Large intestine (tissue), 3 donors: ENCODE measurements around the gene GLS2. TPM values are rescaled to one million over a fixed set of nuclear protein-coding genes. Genes with fewer than 3 reads are reported as not detected.

Source experiments
- DNase-seq, 2 donors: peaks; one replicate each; pipeline versions ENCODE4 v3.0.0 to v3.0.0-alpha.2; 2013
- H3K27ac ChIP-seq: one replicate; pipeline ENCODE4 v1.5.1; 2013; ENCODE audit warnings: low read length
- H3K27me3 ChIP-seq: 2 replicates; pipeline ENCODE4 v1.6.1; 2013; ENCODE audit warnings: low read length; ENCODE audit not compliant: control insufficient read depth, insufficient read depth
- H3K36me3 ChIP-seq: 2 replicates; pipeline ENCODE4 v1.6.1; 2013; ENCODE audit warnings: low read length; ENCODE audit not compliant: control insufficient read depth, insufficient read depth
- H3K4me1 ChIP-seq: one replicate; pipeline ENCODE4 v1.6.1; 2013; ENCODE audit warnings: low read length; ENCODE audit not compliant: control insufficient read depth, insufficient read depth
- H3K4me3 ChIP-seq: one replicate; pipeline ENCODE4 v1.5.1; 2013; ENCODE audit warnings: low read length
- H3K9me3 ChIP-seq: one replicate; pipeline ENCODE4 v1.6.1; 2013; ENCODE audit warnings: mild to moderate bottlenecking, low read depth, low read length, moderate library complexity; ENCODE audit not compliant: control insufficient read depth
- WGBS: methylation state at CpG from one replicate; pipeline ENCODE4 v1.1.5; 2013; ENCODE audit warnings: low lambda C conversion rate; ENCODE audit not compliant: insufficient coverage; 5-methylcytosine and 5-hydroxymethylcytosine counted together
- polyA plus RNA-seq: library from polyadenylated mRNA; unstranded; fragments of 120-200 nt; gene quantifications from one replicate; pipeline ENCODE4 v1.2.1, GENCODE V29; 2013

GLS2 gene
- polyA plus RNA-seq, 1 donor: 1.5 TPM

- no CpG with 5 or more reads among the region's 19 CpGs for WGBS
Measured at GRCh38 chr12:56469007-56469930, 18.7 kb downstream of the GLS2 start.

GRCh38 chr12:56468216-56469006 lies 19.6 kb downstream of the GLS2 start, which contains the start of gene SPRYD4:
Gene SPRYD4, plus strand, starts transcription at chr12:56468578. Its CDS starts 14 bp downstream, at chr12:56468592.
- H3K4me3 ChIP-seq: peak within 1 kb of the TSS; percentile 72
- 0% methylated on average over 1 of the region's 43 CpGs for WGBS
- peak within 1 kb of the TSS; percentile 97 for H3K27ac ChIP-seq
- H3K36me3 ChIP-seq: peaks cover 15% of the 10 kb centered on the region
- H3K27me3 ChIP-seq: no peaks in the 10 kb centered on the region
- H3K4me1 ChIP-seq: peaks cover 8% of the 10 kb centered on the region
- no peaks in the 10 kb centered on the region for H3K9me3 ChIP-seq
- DNase-seq: peak; percentile 92 to 94

More at GRCh38 chr12:56469007-56469930, 18.7 kb downstream of the GLS2 start:
- Histone ChIP-seq H3K4me3 (peak overlapping the region; percentile 72), H3K9me3 (no peaks in the 10 kb centered on the region), H3K36me3 (peaks cover 16% of the 10 kb centered on the region), H3K27me3 (no peaks in the 10 kb centered on the region), H3K27ac (peak overlapping the region; percentile 97), H3K4me1 (peaks cover 8% of the 10 kb centered on the region)
- no peak for DNase-seq

DNA sequence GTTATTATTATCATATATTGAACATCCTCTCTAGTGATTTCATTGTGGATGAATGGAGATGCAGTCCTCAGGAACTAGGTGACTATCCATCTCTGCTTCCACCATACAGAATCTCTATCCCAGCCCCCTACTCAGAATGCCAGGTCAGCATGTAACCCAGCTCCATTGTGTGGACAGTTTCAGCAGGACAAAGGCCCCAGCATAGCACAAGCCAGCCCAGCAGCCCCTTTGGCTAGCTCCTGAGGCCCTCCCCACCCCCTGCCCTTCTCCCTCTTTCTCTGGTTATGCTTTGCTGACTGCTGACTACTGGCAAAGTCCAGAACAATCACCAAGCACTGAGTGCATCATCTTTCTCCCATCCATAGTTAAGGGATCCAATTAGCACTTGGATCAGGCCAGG lies 25.4 kb downstream of the GLS2 start:
- Histone ChIP-seq H3K27me3 (no peaks in the 10 kb centered on the region), H3K9me3 (no peaks in the 10 kb centered on the region), H3K4me3 (no peak overlapping the region), H3K27ac (no peak overlapping the region), H3K36me3 (no peaks in the 10 kb centered on the region), H3K4me1 (no peaks in the 10 kb centered on the region)
- no peak for DNase-seq

DNA sequence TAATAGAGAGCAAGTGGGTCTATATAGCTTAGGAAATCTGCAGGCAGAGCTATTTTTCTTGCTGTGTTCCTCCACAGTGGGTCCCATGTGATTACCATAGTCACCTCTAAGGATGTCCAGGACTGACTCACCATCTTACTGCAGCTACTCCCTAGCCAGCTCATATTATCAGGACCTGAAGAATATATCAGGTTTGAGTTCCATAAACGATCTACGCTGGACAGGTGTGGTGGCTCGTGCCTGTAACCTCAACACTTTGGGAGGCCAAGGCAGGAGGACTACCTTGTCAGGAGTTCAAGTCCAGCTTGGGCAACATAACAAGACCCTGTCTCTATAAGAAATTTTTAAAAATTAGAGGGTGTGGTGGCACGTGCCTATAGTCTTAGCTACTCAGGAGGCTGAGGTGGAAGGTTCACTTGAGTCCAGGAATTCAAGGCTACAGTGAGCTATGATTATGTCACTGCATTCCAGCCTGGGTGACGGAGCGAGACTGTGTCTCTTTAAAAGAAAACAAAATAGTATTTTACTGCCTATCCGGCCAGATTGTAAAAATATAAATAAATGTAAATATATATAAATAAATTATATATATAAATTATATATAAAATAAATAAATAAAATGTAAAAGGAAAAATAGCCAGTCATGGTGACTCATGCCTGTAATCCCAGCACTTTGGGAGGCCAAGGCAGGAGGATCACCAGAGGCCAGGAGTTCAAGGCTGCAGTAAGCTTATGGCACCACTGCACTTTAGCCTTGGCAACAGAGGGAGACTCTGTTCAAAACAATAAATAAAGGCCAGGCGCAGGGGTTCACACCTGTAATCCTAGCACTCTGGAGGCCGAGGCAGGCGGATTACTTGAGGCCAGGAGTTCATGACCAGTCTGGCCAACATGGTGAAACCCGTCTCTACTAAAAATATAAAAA lies 26.5 kb downstream of the GLS2 start:
- 100% methylated on average over 1 of the region's 11 CpGs for WGBS
- H3K4me1 ChIP-seq: no peaks in the 10 kb centered on the region
- no peak overlapping the region for H3K27ac ChIP-seq
- no peaks in the 10 kb centered on the region for H3K9me3 ChIP-seq
- H3K27me3 ChIP-seq: no peaks in the 10 kb centered on the region
- no peaks in the 10 kb centered on the region for H3K36me3 ChIP-seq
- no peak overlapping the region for H3K4me3 ChIP-seq
- no peak for DNase-seq

DNA sequence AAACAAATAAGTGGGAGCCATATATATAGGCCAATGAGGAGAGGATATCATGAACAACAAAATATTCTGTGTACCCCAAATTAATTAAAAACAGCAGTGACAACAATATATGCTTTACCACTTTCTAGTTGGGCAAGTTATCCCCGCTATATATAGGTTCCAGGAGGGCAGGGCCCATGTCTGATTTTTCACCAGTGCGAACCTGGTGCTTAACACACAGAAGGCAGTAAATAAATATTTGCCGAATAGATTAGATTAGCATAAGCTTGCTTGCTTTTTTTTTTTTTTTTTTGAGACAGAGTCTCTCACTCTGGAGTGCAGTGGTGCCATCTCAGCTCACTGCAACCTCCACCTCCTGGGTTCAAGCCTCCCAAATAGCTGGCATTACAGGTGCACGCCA lies 30.1 kb downstream of the GLS2 start:
- no peaks in the 10 kb centered on the region for H3K36me3 ChIP-seq
- no CpG with 5 or more reads among the region's 4 CpGs for WGBS
- no peaks in the 10 kb centered on the region for H3K9me3 ChIP-seq
- no peak overlapping the region for H3K4me3 ChIP-seq
- no peak overlapping the region for H3K27ac ChIP-seq
- no peaks in the 10 kb centered on the region for H3K27me3 ChIP-seq
- DNase-seq: no peak
- H3K4me1 ChIP-seq: no peaks in the 10 kb centered on the region

DNA sequence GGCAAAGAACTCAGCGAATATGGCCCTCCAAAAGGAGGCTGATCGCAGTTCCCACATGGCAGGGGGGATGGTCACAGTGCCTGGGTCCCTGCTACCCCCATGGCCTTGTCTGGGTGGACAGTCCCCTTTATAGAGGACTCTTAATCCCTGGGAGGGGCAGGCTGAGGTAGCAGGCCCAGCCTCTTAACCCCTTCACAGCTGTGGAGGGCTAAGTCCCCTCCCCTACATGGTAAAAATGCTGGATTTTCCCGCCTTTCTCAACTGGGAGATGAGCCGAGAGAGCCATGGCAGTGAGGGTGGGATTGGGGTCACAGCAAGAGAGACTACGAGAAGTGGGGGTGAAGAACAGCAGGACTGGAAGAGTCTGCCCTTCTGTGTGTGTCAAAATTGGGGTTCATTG lies 33.4 kb downstream of the GLS2 start, which contains the start of gene MIP:
MIP (minus strand) TSS at position 101 of the 400 bp plus-strand sequence; CDS start at position 57, 44 bp downstream.
- Histone ChIP-seq H3K4me3 (no peak within 1 kb of the TSS), H3K4me1 (peaks cover 3% of the 10 kb centered on the region), H3K9me3 (no peaks in the 10 kb centered on the region), H3K36me3 (no peaks in the 10 kb centered on the region), H3K27me3 (no peaks in the 10 kb centered on the region), H3K27ac (no peak within 1 kb of the TSS)
- no CpG with 5 or more reads among the region's 5 CpGs for WGBS
- no peak for DNase-seq

GRCh38 chr12:56451147-56451546 lies 36.8 kb downstream of the GLS2 start:
- no peaks in the 10 kb centered on the region for H3K36me3 ChIP-seq
- peaks cover 6% of the 10 kb centered on the region for H3K4me1 ChIP-seq
- WGBS: no CpG with 5 or more reads among the region's 5 CpGs
- H3K27ac ChIP-seq: no peak overlapping the region
- no peaks in the 10 kb centered on the region for H3K9me3 ChIP-seq
- no peak for DNase-seq
- no peak overlapping the region for H3K4me3 ChIP-seq
- H3K27me3 ChIP-seq: no peaks in the 10 kb centered on the region

GRCh38 chr12:56450241-56450640 lies 37.7 kb downstream of the GLS2 start:
- no peak overlapping the region for H3K4me3 ChIP-seq
- H3K4me1 ChIP-seq: peaks cover 6% of the 10 kb centered on the region
- no peak overlapping the region for H3K27ac ChIP-seq
- H3K9me3 ChIP-seq: no peaks in the 10 kb centered on the region
- no peaks in the 10 kb centered on the region for H3K36me3 ChIP-seq
- H3K27me3 ChIP-seq: no peaks in the 10 kb centered on the region
- no peak for DNase-seq
- no CpG with 5 or more reads among the region's 3 CpGs for WGBS

GRCh38 chr12:56449622-56449984 lies 38.4 kb downstream of the GLS2 start:
- DNase-seq: no peak
- Histone ChIP-seq H3K27ac (peak overlapping the region; percentile 94), H3K4me3 (peak overlapping the region; percentile 76), H3K4me1 (peaks cover 6% of the 10 kb centered on the region), H3K36me3 (no peaks in the 10 kb centered on the region), H3K9me3 (no peaks in the 10 kb centered on the region), H3K27me3 (no peaks in the 10 kb centered on the region)
- WGBS: 0% methylated on average over 1 of the region's 5 CpGs
